Measurements from ENCODE around the gene GFOD1.

DNA sequence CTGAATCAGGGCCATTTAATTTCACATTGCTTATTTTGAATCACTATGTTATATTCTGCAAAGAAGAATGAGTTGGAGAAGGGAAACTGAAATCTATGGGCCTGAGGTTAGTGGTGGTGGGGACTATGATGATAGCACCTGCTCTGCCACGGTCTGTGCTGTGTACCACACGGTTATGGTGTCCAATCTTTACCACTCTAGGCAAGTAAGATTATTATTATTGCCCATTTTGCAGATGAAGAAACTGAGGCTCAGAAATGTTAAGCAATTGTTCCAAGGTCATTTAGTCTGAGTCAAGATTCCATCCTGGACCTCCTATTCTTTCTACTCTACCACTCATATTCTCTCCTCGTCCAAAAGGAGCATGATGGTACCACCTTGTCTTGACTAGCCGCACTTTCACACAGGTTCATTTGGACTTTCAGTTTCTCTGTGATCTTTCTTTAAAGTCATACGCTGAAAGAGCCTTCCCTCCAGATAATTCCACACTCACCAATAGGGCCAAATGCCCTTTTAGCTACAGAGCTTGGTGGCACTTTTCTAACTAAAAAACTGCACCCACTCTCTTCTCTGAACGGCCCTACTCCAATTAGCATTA lies 56.2 kb downstream of the GFOD1 start:
- TF ChIP-seq BHLHE40 (IDR thresholded peaks at IDR 0.05; ENCODE audit: borderline replicate concordance): no peak
- no peak for TF ChIP-seq HDGF (IDR thresholded peaks at IDR 0.05; ENCODE audit: borderline replicate concordance)
- no peak for TF ChIP-seq CTBP1 (IDR thresholded peaks at IDR 0.05; ENCODE audit: borderline replicate concordance)
- no peak for TF ChIP-seq ELF4 (IDR thresholded peaks at IDR 0.05)
- TF ChIP-seq FOXK2 (IDR thresholded peaks at IDR 0.05): no peak
- no peak for TF ChIP-seq NFRKB (IDR thresholded peaks at IDR 0.05)
- no peak for TF ChIP-seq FOXM1 (IDR thresholded peaks at IDR 0.05; ENCODE audit: borderline replicate concordance)
- TF ChIP-seq SP1 (IDR thresholded peaks at IDR 0.05): no peak
- TF ChIP-seq SUZ12 (IDR thresholded peaks at IDR 0.05): no peak
- TF ChIP-seq ZNF384 (IDR thresholded peaks at IDR 0.05): no peak
- TF ChIP-seq L3MBTL2 (conservative IDR thresholded peaks at IDR 0.05): no peak
- TF ChIP-seq LEF1 (IDR thresholded peaks at IDR 0.05; ENCODE audit: borderline replicate concordance): no peak
- no peak for TF ChIP-seq FOXA1 (IDR thresholded peaks at IDR 0.05)
- no peak for TF ChIP-seq ARNT (IDR thresholded peaks at IDR 0.05)
